Mucosa of descending colon (tissue), 3 donors: Measurements from ENCODE around the gene STRIP1. TPM values are rescaled to one million over a fixed set of nuclear protein-coding genes. Genes with fewer than 3 reads are reported as not detected.

Experiments used
- ATAC-seq: fragments of 200-7000 bp; cut with Tn5 transposase; one replicate; pipeline ENCODE4 v1.9.1; 2020; ENCODE audit warnings: mild to moderate bottlenecking, moderate library complexity
- DNase-seq, 3 donors: peaks; one replicate each; pipeline ENCODE4 v3.0.0-alpha.2; 2020
- H3K36me3 ChIP-seq: fragments of 200-600 bp; one replicate; pipeline ENCODE4 v1.8.0; 2021; ENCODE audit warnings: low read depth, mild to moderate bottlenecking
- H3K4me1 ChIP-seq: fragments of 200-600 bp; one replicate; pipeline ENCODE4 v1.8.0; 2021; ENCODE audit warnings: low read depth, mild to moderate bottlenecking
- H3K4me3 ChIP-seq: fragments of 200-600 bp; one replicate; pipeline ENCODE4 v1.8.0; 2021; ENCODE audit warnings: mild to moderate bottlenecking
- H3K9me3 ChIP-seq: fragments of 200-600 bp; one replicate; pipeline ENCODE4 v1.8.0; 2021; ENCODE audit warnings: mild to moderate bottlenecking
- CTCF ChIP-seq: fragments of 200-600 bp; IDR thresholded peaks from one replicate; pipeline ENCODE4 v1.8.0; 2022; ENCODE audit warnings: antibody characterized with exemption, mild to moderate bottlenecking
- intact Hi-C, 2 donors: fragments of 100-400 bp; cut with DNase I in 1 of 2; cut with micrococcal nuclease in 1 of 2; formaldehyde crosslinking; loops; one replicate each; pipeline versions ENCODE4 v1.11.0 to v1.11.1; 2022; cut with DNase I, micrococcal nuclease
- total RNA-seq, 3 donors: library from RNA; stranded (reverse); fragmentation: NEBNext Ultra II Directional in 2 of 3; extraction: Animal tissue kit (Norgen Biotek cat#: 25700) in 2 of 3; gene quantifications; one replicate each; pipeline versions ENCODE4 v1.2.1 to v1.2.4, GENCODE V29; 2021 to 2023
- donor health status: DM: no; HTN: no; CAD: no; lungs with moderate emphysema.
- donor health status: DM: no; HTN: no; CAD: no.
- donor health status: DM: no; HTN: yes; CAD: no.

Gene STRIP1
- total RNA-seq, 3 donors from 2014 or later = 36.6 to 54.8 (median 43.4) TPM

DNA sequence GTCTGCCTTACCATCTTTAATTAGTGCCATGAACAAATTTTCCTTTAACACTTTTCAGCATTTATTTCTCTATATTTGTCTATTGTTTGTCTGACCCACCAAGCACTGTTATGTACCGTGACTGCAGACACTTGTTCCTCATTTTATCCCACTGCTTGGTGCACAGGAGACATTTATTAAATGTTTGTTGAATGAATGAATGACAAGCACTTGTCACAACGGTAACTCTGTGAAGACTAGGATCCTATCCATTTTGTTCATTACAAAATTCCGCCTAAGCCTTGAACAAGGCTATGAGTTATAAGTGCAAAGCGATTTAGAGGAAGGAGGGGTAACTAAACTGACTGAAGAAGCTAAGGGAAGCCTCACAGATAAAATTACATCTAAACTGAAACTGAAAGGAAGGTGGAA is 379 bp upstream of the STRIP1 start:
- no peaks in the 10 kb centered on the region for H3K9me3 ChIP-seq
- DNase-seq = no peak
- H3K4me3 ChIP-seq = no peak overlapping the region
- no peak for ATAC-seq
- intact Hi-C loops = no loop called here
- no peaks in the 10 kb centered on the region for H3K36me3 ChIP-seq
- peaks cover 10% of the 10 kb centered on the region for H3K4me1 ChIP-seq
- TF ChIP-seq CTCF = no peak

DNA sequence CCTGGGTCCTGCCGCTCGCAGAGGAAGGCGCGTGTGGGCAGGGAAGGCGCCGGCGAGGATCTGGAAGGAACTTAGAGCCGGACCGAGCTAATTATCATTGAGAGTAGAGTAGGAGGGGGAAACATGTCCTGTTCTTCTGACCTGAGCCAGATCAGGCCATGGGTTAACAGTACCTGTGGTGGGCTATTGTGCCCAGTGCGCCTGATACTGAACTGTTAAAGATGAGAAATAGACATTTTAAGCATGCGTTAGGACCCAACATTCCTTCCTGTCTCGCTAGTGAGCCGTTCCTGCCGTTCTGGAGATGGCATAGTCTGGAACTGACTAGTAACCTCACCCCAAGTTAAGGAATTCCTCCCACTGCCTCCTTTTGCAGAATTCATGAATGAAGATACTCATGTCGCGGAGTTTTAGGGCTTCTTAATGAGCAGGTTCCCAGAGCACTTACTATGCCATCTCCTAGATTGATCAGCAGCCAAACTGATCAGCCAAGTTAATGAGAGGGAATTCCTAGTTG is 870 bp downstream of the STRIP1 start:
- DNase-seq = no peak
- Histone ChIP-seq H3K4me3 (peak overlapping the region; percentile 100), H3K4me1 (peaks cover 7% of the 10 kb centered on the region), H3K36me3 (no peaks in the 10 kb centered on the region), H3K9me3 (no peaks in the 10 kb centered on the region)
- no peak for TF ChIP-seq CTCF
- ATAC-seq = peak; percentile 48
- intact Hi-C loops = no loop called here

DNA sequence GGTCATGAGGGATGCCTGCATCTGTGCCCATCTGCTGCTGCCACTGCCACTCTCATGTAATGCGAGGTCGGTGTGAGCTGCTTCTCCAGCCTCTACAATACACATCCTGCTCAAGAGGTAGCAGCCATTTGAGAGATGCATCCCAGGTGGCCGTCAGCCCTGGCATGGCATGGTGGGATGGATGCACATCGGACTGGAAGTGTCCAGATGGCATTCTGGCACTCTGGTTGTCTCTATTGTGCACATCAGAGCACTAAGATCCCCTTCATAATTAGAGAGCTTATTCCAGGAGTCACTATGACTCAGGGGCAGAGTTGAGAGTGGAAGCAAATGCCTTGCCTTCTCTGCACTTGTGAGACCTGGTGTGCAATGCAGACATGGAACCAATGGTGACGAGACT is 3.8 kb downstream of the STRIP1 start:
- intact Hi-C loops = no loop called here
- Histone ChIP-seq H3K36me3 (peaks cover 10% of the 10 kb centered on the region), H3K4me3 (no peak overlapping the region), H3K9me3 (no peaks in the 10 kb centered on the region), H3K4me1 (peaks cover 7% of the 10 kb centered on the region)
- ATAC-seq (no peak), DNase-seq (no peak)
- TF ChIP-seq CTCF = no peak

- Histone ChIP-seq H3K4me3 (no peak overlapping the region), H3K36me3 (peaks cover 18% of the 10 kb centered on the region), H3K4me1 (peaks cover 7% of the 10 kb centered on the region), H3K9me3 (no peaks in the 10 kb centered on the region)
- ATAC-seq (peak; percentile 25), DNase-seq (no peak)
- TF ChIP-seq CTCF = no peak
- intact Hi-C loops = no loop called here
These were observed 5.2 kb downstream of the STRIP1 start for GRCh38 chr1:110039641-110040040.

- DNase-seq (no peak), ATAC-seq (no peak)
- TF ChIP-seq CTCF = no peak
- H3K4me1 ChIP-seq = peaks cover 5% of the 10 kb centered on the region
- intact Hi-C loops = no loop called here
- H3K4me3 ChIP-seq = no peak overlapping the region
- H3K9me3 ChIP-seq = no peaks in the 10 kb centered on the region
- H3K36me3 ChIP-seq = peaks cover 18% of the 10 kb centered on the region
These were observed 6.1 kb downstream of the STRIP1 start for GRCh38 chr1:110040548-110040947.

DNA sequence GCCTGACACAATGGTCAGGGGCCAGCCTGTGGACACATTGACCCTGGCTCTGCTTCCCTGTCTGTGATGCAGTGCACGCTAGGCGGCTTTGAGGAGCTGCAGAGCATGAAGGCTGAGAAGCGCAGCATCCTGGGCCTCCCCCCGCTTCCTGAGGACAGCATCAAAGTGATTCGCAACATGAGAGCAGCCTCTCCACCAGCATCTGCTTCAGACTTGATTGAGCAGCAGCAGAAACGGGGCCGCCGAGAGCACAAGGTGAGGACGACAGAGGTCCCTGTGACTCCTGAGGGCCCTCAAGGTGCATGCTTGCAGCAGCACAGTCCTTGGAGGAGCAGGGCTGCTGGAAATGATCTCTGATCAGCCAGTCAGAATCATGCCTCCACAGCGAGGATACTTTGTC is 8.6 kb downstream of the STRIP1 start:
- H3K4me1 ChIP-seq = no peaks in the 10 kb centered on the region
- peaks cover 18% of the 10 kb centered on the region for H3K36me3 ChIP-seq
- intact Hi-C loops = no loop called here
- H3K9me3 ChIP-seq = no peaks in the 10 kb centered on the region
- no peak for TF ChIP-seq CTCF
- no peak for ATAC-seq
- H3K4me3 ChIP-seq = no peak overlapping the region
- DNase-seq = no peak
